ENCODE measurements around the gene TMEM232. TPM values are rescaled to one million over a fixed set of nuclear protein-coding genes. Genes with fewer than 3 reads are reported as not detected.

The TMEM232 gene
- total RNA-seq, 1 experiment from 2014 or later = 1.3 TPM

DNA sequence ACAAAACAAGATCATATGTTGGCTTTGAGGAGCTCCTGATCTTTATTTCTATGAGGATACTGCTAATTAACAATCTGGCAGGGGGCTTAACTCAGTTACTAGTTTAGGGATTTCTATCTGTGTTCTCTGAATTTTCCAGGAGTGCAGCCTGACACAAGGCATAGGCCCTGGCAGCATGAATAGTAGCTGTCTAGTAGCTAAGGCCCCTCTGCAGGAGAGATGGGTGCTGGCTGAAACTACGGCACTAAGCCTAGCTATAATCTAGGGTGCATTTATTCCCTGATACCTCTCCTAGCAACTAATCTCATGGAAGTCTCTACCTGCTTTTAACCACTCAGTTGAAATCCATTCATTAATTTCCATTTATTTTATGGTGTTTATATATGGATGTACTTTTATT is 268.2 kb downstream of the TMEM232 start:
- peak overlapping the region; percentile 67; the same call in 1 of the 2 replicates for H3K27ac Mint-ChIP-seq
- no peak overlapping the region for H3K4me3 Mint-ChIP-seq
- no peaks in the 10 kb centered on the region for H3K36me3 Mint-ChIP-seq
- ChIA-PET POLR2A (no interaction called here), CTCF (no interaction called here)
- ATAC-seq (peak; percentile 69), DNase-seq (ENCODE audit: low spot score) (no peak)
- H3K27me3 Mint-ChIP-seq (ENCODE audit: low read depth) = no peaks in the 10 kb centered on the region
- peaks cover 3% of the 10 kb centered on the region; the same call in 1 of the 2 replicates for H3K4me1 Mint-ChIP-seq
- H3K9me3 Mint-ChIP-seq = no peaks in the 10 kb centered on the region
- no peak for TF ChIP-seq ETV6 (CRISPR knock-in tag; IDR thresholded peaks at IDR 0.05)
- TF ChIP-seq, protein P1, sequence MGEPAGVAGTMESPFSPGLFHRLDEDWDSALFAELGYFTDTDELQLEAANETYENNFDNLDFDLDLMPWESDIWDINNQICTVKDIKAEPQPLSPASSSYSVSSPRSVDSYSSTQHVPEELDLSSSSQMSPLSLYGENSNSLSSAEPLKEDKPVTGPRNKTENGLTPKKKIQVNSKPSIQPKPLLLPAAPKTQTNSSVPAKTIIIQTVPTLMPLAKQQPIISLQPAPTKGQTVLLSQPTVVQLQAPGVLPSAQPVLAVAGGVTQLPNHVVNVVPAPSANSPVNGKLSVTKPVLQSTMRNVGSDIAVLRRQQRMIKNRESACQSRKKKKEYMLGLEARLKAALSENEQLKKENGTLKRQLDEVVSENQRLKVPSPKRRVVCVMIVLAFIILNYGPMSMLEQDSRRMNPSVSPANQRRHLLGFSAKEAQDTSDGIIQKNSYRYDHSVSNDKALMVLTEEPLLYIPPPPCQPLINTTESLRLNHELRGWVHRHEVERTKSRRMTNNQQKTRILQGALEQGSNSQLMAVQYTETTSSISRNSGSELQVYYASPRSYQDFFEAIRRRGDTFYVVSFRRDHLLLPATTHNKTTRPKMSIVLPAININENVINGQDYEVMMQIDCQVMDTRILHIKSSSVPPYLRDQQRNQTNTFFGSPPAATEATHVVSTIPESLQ (CRISPR knock-in tag; IDR thresholded peaks at IDR 0.05) = no peak
- no peak for TF ChIP-seq ZNF138 (CRISPR knock-in tag; conservative IDR thresholded peaks at IDR 0.05)
- TF ChIP-seq, protein P2, sequence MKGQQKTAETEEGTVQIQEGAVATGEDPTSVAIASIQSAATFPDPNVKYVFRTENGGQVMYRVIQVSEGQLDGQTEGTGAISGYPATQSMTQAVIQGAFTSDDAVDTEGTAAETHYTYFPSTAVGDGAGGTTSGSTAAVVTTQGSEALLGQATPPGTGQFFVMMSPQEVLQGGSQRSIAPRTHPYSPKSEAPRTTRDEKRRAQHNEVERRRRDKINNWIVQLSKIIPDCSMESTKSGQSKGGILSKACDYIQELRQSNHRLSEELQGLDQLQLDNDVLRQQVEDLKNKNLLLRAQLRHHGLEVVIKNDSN (CRISPR knock-in tag; IDR thresholded peaks at IDR 0.05) = no peak
- TF ChIP-seq, protein P3, sequence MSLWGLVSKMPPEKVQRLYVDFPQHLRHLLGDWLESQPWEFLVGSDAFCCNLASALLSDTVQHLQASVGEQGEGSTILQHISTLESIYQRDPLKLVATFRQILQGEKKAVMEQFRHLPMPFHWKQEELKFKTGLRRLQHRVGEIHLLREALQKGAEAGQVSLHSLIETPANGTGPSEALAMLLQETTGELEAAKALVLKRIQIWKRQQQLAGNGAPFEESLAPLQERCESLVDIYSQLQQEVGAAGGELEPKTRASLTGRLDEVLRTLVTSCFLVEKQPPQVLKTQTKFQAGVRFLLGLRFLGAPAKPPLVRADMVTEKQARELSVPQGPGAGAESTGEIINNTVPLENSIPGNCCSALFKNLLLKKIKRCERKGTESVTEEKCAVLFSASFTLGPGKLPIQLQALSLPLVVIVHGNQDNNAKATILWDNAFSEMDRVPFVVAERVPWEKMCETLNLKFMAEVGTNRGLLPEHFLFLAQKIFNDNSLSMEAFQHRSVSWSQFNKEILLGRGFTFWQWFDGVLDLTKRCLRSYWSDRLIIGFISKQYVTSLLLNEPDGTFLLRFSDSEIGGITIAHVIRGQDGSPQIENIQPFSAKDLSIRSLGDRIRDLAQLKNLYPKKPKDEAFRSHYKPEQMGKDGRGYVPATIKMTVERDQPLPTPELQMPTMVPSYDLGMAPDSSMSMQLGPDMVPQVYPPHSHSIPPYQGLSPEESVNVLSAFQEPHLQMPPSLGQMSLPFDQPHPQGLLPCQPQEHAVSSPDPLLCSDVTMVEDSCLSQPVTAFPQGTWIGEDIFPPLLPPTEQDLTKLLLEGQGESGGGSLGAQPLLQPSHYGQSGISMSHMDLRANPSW (CRISPR knock-in tag; conservative IDR thresholded peaks at IDR 0.05; ENCODE audit: low read depth) = no peak

DNA sequence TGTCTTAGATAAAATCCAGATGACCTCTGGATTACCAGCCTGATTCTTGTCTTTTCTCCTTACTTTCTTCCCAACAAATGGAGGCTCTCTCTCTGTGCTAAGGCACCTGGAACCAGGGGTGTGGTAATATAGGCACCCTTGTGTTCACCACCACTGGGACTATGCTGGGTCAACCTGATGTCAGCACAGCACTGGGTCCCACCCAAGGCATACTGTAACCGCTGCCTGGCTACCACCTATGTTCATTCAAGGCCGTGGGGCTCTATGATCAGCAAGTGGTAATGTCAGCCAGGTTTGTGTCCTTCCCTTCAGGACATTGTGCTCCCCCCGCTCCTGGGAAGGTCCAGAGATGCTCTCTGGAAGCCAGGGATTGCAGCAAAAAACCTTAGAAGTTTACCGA is 283.6 kb downstream of the TMEM232 start:
- POLR2A ChIA-PET = no interaction called here
- no peak for ATAC-seq
- H3K27ac Mint-ChIP-seq = no peak overlapping the region

DNA sequence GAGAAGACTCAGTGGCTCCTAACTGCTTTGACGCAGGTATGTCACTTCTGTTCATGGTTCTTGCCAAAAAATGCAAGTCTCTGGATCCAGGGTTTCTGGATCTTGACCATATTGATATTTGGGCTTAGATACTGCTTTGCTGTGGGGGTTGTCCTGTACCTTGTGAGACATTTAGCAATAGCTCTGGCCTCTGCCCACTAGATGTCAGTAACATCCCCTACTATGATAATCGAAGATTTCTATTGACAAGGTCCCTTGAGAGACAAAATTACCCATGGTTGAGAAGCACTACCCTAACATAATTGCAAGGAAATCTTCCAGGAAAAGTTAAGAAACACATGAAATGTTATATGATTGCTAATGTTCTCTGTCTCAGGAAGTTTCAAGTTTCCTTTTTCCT is 285.4 kb downstream of the TMEM232 start:
- POLR2A ChIA-PET = no interaction called here
- H3K9me3 Mint-ChIP-seq = no peaks in the 10 kb centered on the region
- TF ChIP-seq PRRX2 (CRISPR knock-in tag; IDR thresholded peaks at IDR 0.05) (no peak), RORB (CRISPR knock-in tag; IDR thresholded peaks at IDR 0.05) (no peak), TEAD4 (CRISPR knock-in tag; IDR thresholded peaks at IDR 0.05) (no peak), ZNF671 (CRISPR knock-in tag; IDR thresholded peaks at IDR 0.05) (no peak), ZNF317 (CRISPR knock-in tag; IDR thresholded peaks at IDR 0.05; ENCODE audit: borderline replicate concordance, low read depth) (no peak), GABPB1 (CRISPR knock-in tag; IDR thresholded peaks at IDR 0.05) (no peak), GRHL2 (CRISPR knock-in tag; IDR thresholded peaks at IDR 0.05; ENCODE audit: insufficient replicate concordance, severe bottlenecking) (no peak)
- TF ChIP-seq, protein P4, sequence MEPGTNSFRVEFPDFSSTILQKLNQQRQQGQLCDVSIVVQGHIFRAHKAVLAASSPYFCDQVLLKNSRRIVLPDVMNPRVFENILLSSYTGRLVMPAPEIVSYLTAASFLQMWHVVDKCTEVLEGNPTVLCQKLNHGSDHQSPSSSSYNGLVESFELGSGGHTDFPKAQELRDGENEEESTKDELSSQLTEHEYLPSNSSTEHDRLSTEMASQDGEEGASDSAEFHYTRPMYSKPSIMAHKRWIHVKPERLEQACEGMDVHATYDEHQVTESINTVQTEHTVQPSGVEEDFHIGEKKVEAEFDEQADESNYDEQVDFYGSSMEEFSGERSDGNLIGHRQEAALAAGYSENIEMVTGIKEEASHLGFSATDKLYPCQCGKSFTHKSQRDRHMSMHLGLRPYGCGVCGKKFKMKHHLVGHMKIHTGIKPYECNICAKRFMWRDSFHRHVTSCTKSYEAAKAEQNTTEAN (CRISPR knock-in tag; IDR thresholded peaks at IDR 0.05) = no peak
- TF ChIP-seq, protein P5, sequence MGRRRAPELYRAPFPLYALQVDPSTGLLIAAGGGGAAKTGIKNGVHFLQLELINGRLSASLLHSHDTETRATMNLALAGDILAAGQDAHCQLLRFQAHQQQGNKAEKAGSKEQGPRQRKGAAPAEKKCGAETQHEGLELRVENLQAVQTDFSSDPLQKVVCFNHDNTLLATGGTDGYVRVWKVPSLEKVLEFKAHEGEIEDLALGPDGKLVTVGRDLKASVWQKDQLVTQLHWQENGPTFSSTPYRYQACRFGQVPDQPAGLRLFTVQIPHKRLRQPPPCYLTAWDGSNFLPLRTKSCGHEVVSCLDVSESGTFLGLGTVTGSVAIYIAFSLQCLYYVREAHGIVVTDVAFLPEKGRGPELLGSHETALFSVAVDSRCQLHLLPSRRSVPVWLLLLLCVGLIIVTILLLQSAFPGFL (CRISPR knock-in tag; IDR thresholded peaks at IDR 0.05; ENCODE audit: borderline replicate concordance) = no peak

More for the DNA sequence above, 283.6 kb downstream of the TMEM232 start:
- Mint-ChIP-seq H3K4me3 (no peak overlapping the region), H3K36me3 (no peaks in the 10 kb centered on the region), H3K27me3 (ENCODE audit: low read depth) (peaks cover 9% of the 10 kb centered on the region; the same call in 1 of the 2 replicates), H3K4me1 (peaks cover 3% of the 10 kb centered on the region), H3K9me3 (no peaks in the 10 kb centered on the region)
- CTCF ChIA-PET = no interaction called here
- no peak for DNase-seq (ENCODE audit: low spot score)
- TF ChIP-seq TEAD4 (CRISPR knock-in tag; IDR thresholded peaks at IDR 0.05) = no peak
- no peak for TF ChIP-seq ESRRA (CRISPR knock-in tag; IDR thresholded peaks at IDR 0.05; ENCODE audit: borderline replicate concordance)
- TF ChIP-seq MYBL2 (CRISPR knock-in tag; IDR thresholded peaks at IDR 0.05) = no peak
- no peak for TF ChIP-seq ETV6 (CRISPR knock-in tag; IDR thresholded peaks at IDR 0.05)
- no peak for TF ChIP-seq CBFB (CRISPR knock-in tag; IDR thresholded peaks at IDR 0.05; ENCODE audit: low read depth)
- TF ChIP-seq, protein P6, sequence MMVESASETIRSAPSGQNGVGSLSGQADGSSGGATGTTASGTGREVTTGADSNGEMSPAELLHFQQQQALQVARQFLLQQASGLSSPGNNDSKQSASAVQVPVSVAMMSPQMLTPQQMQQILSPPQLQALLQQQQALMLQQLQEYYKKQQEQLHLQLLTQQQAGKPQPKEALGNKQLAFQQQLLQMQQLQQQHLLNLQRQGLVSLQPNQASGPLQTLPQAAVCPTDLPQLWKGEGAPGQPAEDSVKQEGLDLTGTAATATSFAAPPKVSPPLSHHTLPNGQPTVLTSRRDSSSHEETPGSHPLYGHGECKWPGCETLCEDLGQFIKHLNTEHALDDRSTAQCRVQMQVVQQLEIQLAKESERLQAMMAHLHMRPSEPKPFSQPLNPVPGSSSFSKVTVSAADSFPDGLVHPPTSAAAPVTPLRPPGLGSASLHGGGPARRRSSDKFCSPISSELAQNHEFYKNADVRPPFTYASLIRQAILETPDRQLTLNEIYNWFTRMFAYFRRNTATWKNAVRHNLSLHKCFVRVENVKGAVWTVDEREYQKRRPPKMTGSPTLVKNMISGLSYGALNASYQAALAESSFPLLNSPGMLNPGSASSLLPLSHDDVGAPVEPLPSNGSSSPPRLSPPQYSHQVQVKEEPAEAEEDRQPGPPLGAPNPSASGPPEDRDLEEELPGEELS (CRISPR knock-in tag; IDR thresholded peaks at IDR 0.05) = no peak
- TF ChIP-seq, protein P7, sequence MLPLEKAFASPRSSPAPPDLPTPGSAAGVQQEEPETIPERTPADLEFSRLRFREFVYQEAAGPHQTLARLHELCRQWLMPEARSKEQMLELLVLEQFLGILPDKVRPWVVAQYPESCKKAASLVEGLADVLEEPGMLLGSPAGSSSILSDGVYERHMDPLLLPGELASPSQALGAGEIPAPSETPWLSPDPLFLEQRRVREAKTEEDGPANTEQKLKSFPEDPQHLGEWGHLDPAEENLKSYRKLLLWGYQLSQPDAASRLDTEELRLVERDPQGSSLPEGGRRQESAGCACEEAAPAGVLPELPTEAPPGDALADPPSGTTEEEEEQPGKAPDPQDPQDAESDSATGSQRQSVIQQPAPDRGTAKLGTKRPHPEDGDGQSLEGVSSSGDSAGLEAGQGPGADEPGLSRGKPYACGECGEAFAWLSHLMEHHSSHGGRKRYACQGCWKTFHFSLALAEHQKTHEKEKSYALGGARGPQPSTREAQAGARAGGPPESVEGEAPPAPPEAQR (CRISPR knock-in tag; IDR thresholded peaks at IDR 0.05) = no peak
- TF ChIP-seq ZNF671 (CRISPR knock-in tag; IDR thresholded peaks at IDR 0.05) = no peak
- TF ChIP-seq, protein P8, sequence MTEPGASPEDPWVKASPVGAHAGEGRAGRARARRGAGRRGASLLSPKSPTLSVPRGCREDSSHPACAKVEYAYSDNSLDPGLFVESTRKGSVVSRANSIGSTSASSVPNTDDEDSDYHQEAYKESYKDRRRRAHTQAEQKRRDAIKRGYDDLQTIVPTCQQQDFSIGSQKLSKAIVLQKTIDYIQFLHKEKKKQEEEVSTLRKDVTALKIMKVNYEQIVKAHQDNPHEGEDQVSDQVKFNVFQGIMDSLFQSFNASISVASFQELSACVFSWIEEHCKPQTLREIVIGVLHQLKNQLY (CRISPR knock-in tag; IDR thresholded peaks at IDR 0.05) = no peak

More for the DNA sequence above, 285.4 kb downstream of the TMEM232 start:
- ATAC-seq (peak; percentile 95), DNase-seq (ENCODE audit: low spot score) (peak; percentile 28)
- CTCF ChIA-PET = interaction anchor here (0.5 to 1.4 kb wide), 10 partner anchors 12 to 618 kb away, joined by 3 to 6 read pairs (median 3); no protein-coding TSS in a partner anchor
- Mint-ChIP-seq H3K27ac (no peak overlapping the region), H3K4me3 (no peak overlapping the region), H3K4me1 (peaks cover 3% of the 10 kb centered on the region), H3K27me3 (ENCODE audit: low read depth) (peaks cover 9% of the 10 kb centered on the region; the same call in 1 of the 2 replicates), H3K36me3 (no peaks in the 10 kb centered on the region)

Measured in WTC11 (cell line).